ENCODE results near the gene GAB2.

Gene GAB2

GRCh38 chr11:78339945-78340344, 77.7 kb downstream of the GAB2 start:
- TF ChIP-seq SIN3A (IDR thresholded peaks at IDR 0.05; ENCODE audit: borderline replicate concordance, insufficient read depth, low read length), result no peak
- no peak for TF ChIP-seq POLR2AphosphoS5 (IDR thresholded peaks at IDR 0.05; ENCODE audit: low read depth, low read length)
- no peak for TF ChIP-seq FOXP2 (optimal IDR thresholded peaks at IDR 0.05; ENCODE audit: borderline replicate concordance, extremely low read depth, extremely low read length, insufficient read depth)
- TF ChIP-seq TAF1 (IDR thresholded peaks at IDR 0.05; ENCODE audit: borderline replicate concordance, insufficient read depth, low read length), result no peak
- TF ChIP-seq, protein P1, sequence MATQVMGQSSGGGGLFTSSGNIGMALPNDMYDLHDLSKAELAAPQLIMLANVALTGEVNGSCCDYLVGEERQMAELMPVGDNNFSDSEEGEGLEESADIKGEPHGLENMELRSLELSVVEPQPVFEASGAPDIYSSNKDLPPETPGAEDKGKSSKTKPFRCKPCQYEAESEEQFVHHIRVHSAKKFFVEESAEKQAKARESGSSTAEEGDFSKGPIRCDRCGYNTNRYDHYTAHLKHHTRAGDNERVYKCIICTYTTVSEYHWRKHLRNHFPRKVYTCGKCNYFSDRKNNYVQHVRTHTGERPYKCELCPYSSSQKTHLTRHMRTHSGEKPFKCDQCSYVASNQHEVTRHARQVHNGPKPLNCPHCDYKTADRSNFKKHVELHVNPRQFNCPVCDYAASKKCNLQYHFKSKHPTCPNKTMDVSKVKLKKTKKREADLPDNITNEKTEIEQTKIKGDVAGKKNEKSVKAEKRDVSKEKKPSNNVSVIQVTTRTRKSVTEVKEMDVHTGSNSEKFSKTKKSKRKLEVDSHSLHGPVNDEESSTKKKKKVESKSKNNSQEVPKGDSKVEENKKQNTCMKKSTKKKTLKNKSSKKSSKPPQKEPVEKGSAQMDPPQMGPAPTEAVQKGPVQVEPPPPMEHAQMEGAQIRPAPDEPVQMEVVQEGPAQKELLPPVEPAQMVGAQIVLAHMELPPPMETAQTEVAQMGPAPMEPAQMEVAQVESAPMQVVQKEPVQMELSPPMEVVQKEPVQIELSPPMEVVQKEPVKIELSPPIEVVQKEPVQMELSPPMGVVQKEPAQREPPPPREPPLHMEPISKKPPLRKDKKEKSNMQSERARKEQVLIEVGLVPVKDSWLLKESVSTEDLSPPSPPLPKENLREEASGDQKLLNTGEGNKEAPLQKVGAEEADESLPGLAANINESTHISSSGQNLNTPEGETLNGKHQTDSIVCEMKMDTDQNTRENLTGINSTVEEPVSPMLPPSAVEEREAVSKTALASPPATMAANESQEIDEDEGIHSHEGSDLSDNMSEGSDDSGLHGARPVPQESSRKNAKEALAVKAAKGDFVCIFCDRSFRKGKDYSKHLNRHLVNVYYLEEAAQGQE (IDR thresholded peaks at IDR 0.05; ENCODE audit: insufficient read depth in 1 of 2, low read depth in 2 of 2, low read length in 2 of 2), result no peak

DNA sequence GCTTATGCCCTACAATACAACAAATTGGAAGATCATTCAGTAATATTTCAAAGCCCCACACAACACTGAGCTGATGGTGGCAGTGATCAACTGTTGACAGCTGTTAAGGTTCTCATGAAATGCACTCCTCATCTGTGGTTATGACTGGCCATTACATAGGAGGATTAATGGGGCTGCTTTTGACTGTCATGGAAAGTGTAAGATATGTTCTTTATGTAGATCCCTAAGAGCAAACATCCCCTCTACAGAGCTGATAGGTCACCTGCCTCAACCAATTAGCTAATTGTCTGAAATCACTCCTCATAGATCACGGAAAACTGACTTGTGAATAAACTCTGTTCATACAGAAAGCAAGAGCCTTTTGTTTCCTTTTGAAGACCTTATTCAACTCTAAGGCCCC, 78.1 kb downstream of the GAB2 start:
- no peak for TF ChIP-seq FOXP2 (optimal IDR thresholded peaks at IDR 0.05; ENCODE audit: borderline replicate concordance, extremely low read depth, extremely low read length, insufficient read depth)
- TF ChIP-seq SIN3A (IDR thresholded peaks at IDR 0.05; ENCODE audit: borderline replicate concordance, insufficient read depth, low read length), result no peak
- no peak for TF ChIP-seq POLR2AphosphoS5 (IDR thresholded peaks at IDR 0.05; ENCODE audit: low read depth, low read length)
- TF ChIP-seq, protein P1 (IDR thresholded peaks at IDR 0.05; ENCODE audit: insufficient read depth in 1 of 2, low read depth in 2 of 2, low read length in 2 of 2), result no peak
- TF ChIP-seq TAF1 (IDR thresholded peaks at IDR 0.05; ENCODE audit: borderline replicate concordance, insufficient read depth, low read length), result no peak

- TF ChIP-seq FOXP2 (optimal IDR thresholded peaks at IDR 0.05; ENCODE audit: borderline replicate concordance, extremely low read depth, extremely low read length, insufficient read depth) (no peak), TAF1 (IDR thresholded peaks at IDR 0.05; ENCODE audit: borderline replicate concordance, insufficient read depth, low read length) (no peak), POLR2AphosphoS5 (IDR thresholded peaks at IDR 0.05; ENCODE audit: low read depth, low read length) (no peak), SIN3A (IDR thresholded peaks at IDR 0.05; ENCODE audit: borderline replicate concordance, insufficient read depth, low read length) (no peak)
- TF ChIP-seq, protein P1 (IDR thresholded peaks at IDR 0.05; ENCODE audit: insufficient read depth in 1 of 2, low read depth in 2 of 2, low read length in 2 of 2), result no peak
Measured at GRCh38 chr11:78338702-78339101, 78.9 kb downstream of the GAB2 start.

- TF ChIP-seq, protein P1 (IDR thresholded peaks at IDR 0.05; ENCODE audit: insufficient read depth in 1 of 2, low read depth in 2 of 2, low read length in 2 of 2), result no peak
- no peak for TF ChIP-seq TAF1 (IDR thresholded peaks at IDR 0.05; ENCODE audit: borderline replicate concordance, insufficient read depth, low read length)
Measured at GRCh38 chr11:78338138-78338537, 79.5 kb downstream of the GAB2 start.

DNA sequence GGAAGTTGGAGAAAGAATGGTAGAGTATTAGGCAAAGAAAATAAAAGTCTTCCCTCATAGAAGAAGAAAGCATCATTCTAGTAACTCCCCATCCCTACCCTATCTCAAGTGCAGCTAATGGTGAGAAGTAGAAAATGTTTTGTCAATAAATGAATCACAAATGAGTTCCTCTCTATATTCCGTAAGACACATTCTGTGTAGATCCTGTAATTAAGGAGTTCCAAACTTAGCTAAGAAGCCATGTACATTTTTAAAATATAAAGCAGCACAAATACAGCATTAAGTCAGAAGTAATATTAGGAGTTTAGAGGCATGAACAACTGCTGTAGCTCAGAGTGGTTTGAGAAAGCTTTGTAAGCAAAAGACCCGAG, 80.1 kb downstream of the GAB2 start:
- TF ChIP-seq POLR2AphosphoS5 (IDR thresholded peaks at IDR 0.05; ENCODE audit: low read depth, low read length), result no peak
- no peak for TF ChIP-seq TAF1 (IDR thresholded peaks at IDR 0.05; ENCODE audit: borderline replicate concordance, insufficient read depth, low read length)
- no peak for TF ChIP-seq SIN3A (IDR thresholded peaks at IDR 0.05; ENCODE audit: borderline replicate concordance, insufficient read depth, low read length)
- TF ChIP-seq, protein P1 (IDR thresholded peaks at IDR 0.05; ENCODE audit: insufficient read depth in 1 of 2, low read depth in 2 of 2, low read length in 2 of 2), result no peak
